Liver (tissue), 9 donors: ENCODE data around the gene MRPS24. TPM values are rescaled to one million over a fixed set of nuclear protein-coding genes. Genes with fewer than 3 reads are reported as not detected.

Source experiments
- DNase-seq: peaks from one replicate; pipeline ENCODE4 v3.0.0-alpha.2; 2017; ENCODE audit warnings: low spot score
- H3K27ac ChIP-seq, 2 donors: one replicate each; pipeline ENCODE4 v1.7.0; 2013; ENCODE audit warnings: inconsistent platforms in 2 of 2, low read length in 2 of 2, control low read depth in 1 of 2, low read depth in 1 of 2, mild to moderate bottlenecking in 1 of 2
- H3K27me3 ChIP-seq, 4 donors: one replicate each; pipeline versions ENCODE4 v1.6.1 to v1.7.0; 2013; ENCODE audit warnings: low read length in 3 of 4, inconsistent platforms in 1 of 4, mild to moderate bottlenecking in 1 of 4, moderate library complexity in 1 of 4; ENCODE audit not compliant: control insufficient read depth in 4 of 4, insufficient read depth in 4 of 4
- H3K36me3 ChIP-seq, 4 donors: one replicate each; pipeline versions ENCODE4 v1.6.1 to v1.7.0; 2013; ENCODE audit warnings: low read length in 3 of 4, mild to moderate bottlenecking in 3 of 4, low read depth in 1 of 4, moderate library complexity in 1 of 4; ENCODE audit not compliant: control insufficient read depth in 4 of 4, insufficient read depth in 3 of 4
- H3K4me1 ChIP-seq, 4 donors: one replicate each; pipeline versions ENCODE4 v1.6.1 to v1.7.0; 2013; ENCODE audit warnings: low read length in 3 of 4, mild to moderate bottlenecking in 3 of 4, moderate library complexity in 1 of 4; ENCODE audit not compliant: control insufficient read depth in 4 of 4, insufficient read depth in 4 of 4
- H3K4me3 ChIP-seq, 3 donors: one replicate each; pipeline versions ENCODE4 v1.6.1 to v1.7.0; 2013; ENCODE audit warnings: low read length in 3 of 3, control low read depth in 1 of 3, low read depth in 1 of 3, mild to moderate bottlenecking in 1 of 3
- H3K9ac ChIP-seq, 2 donors: one replicate each; pipeline ENCODE4 v1.7.0; 2013; ENCODE audit warnings: low read length in 2 of 2, mild to moderate bottlenecking in 2 of 2, moderate library complexity in 2 of 2, control low read depth in 1 of 2, low read depth in 1 of 2
- H3K9me3 ChIP-seq, 4 donors: one replicate each; pipeline versions ENCODE4 v1.6.1 to v1.7.0; 2013; ENCODE audit warnings: low read length in 3 of 4; ENCODE audit not compliant: control insufficient read depth in 4 of 4
- ATF3 ChIP-seq: IDR thresholded peaks from 2 replicates; pipeline ENCODE4 v1.6.1; 2016; ENCODE audit warnings: antibody characterized with exemption
- CTCF ChIP-seq: fragments of 150-350 bp; IDR thresholded peaks from 2 replicates; pipeline ENCODE4 v1.5.1; 2017; ENCODE audit warnings: improper control_type of control experiment, low read depth, low read length; ENCODE audit not compliant: missing input control
- EGR1 ChIP-seq, 2 donors: IDR thresholded peaks; 2 replicates each; pipeline ENCODE4 v1.6.1; 2016 to 2018; ENCODE audit warnings: antibody characterized with exemption in 2 of 2, low read depth in 2 of 2
- FOXA1 ChIP-seq: IDR thresholded peaks from 2 replicates; pipeline ENCODE4 v1.6.1; 2016; ENCODE audit warnings: antibody characterized with exemption
- FOXA2 ChIP-seq: IDR thresholded peaks from 2 replicates; pipeline ENCODE4 v1.6.1; 2016; ENCODE audit warnings: antibody characterized with exemption
- GABPA ChIP-seq, 2 donors: IDR thresholded peaks in 1 of 2; conservative IDR thresholded peaks in 1 of 2; 2 replicates each; pipeline ENCODE4 v1.6.1; 2016; ENCODE audit warnings: antibody characterized with exemption in 2 of 2, mild to moderate bottlenecking in 1 of 2, moderate library complexity in 1 of 2
- HNF4A ChIP-seq, 2 donors: conservative IDR thresholded peaks; 2 replicates each; pipeline ENCODE4 v1.6.1; 2016; ENCODE audit warnings: antibody characterized with exemption in 2 of 2, mild to moderate bottlenecking in 2 of 2
- HNF4G ChIP-seq: IDR thresholded peaks from 2 replicates; pipeline ENCODE4 v1.6.1; 2016; ENCODE audit warnings: antibody characterized with exemption
- JUND ChIP-seq, 2 donors: IDR thresholded peaks; 2 replicates each; pipeline ENCODE4 v1.6.1; 2016; ENCODE audit warnings: antibody characterized with exemption in 2 of 2
- MAX ChIP-seq: IDR thresholded peaks from 2 replicates; pipeline ENCODE4 v1.6.1; 2016; ENCODE audit warnings: antibody characterized with exemption
- NR2F2 ChIP-seq: IDR thresholded peaks from 2 replicates; pipeline ENCODE4 v1.6.1; 2016; ENCODE audit warnings: antibody characterized with exemption
- RAD21 ChIP-seq, 2 donors: IDR thresholded peaks; 2 replicates each; pipeline ENCODE4 v1.6.1; 2016; ENCODE audit warnings: antibody characterized with exemption in 2 of 2, mild to moderate bottlenecking in 2 of 2
- REST ChIP-seq: IDR thresholded peaks from 2 replicates; pipeline ENCODE4 v1.6.1; 2016; ENCODE audit warnings: antibody characterized with exemption, mild to moderate bottlenecking
- RXRA ChIP-seq, 2 donors: IDR thresholded peaks; 2 replicates each; pipeline ENCODE4 v1.6.1; 2017 to 2018; ENCODE audit warnings: antibody characterized with exemption in 2 of 2, mild to moderate bottlenecking in 1 of 2
- SP1 ChIP-seq: IDR thresholded peaks from 2 replicates; pipeline ENCODE4 v1.6.1; 2018; ENCODE audit warnings: antibody characterized with exemption, mild to moderate bottlenecking
- TAF1 ChIP-seq: conservative IDR thresholded peaks from 2 replicates; pipeline ENCODE4 v1.6.1; 2016; ENCODE audit warnings: antibody characterized with exemption, mild to moderate bottlenecking
- YY1 ChIP-seq: IDR thresholded peaks from 2 replicates; pipeline ENCODE4 v1.6.1; 2016; ENCODE audit warnings: antibody characterized with exemption, mild to moderate bottlenecking
- ZBTB33 ChIP-seq: IDR thresholded peaks from 2 replicates; pipeline ENCODE4 v1.6.1; 2016; ENCODE audit warnings: antibody characterized with exemption
- WGBS: extraction: QIAGEN DNeasy Blood & Tissue Kit; methylation state at CpG from one replicate; pipeline ENCODE4 v1.1.7; 2013; 5-methylcytosine and 5-hydroxymethylcytosine counted together
- polyA plus RNA-seq, 2 donors: library from polyadenylated mRNA; stranded (reverse) in 1 of 2; unstranded in 1 of 2; fragments of 200-250 nt in 1 of 2; fragments of >200 nt in 1 of 2; fragmentation: Nextera tagmentation in 1 of 2; extraction: Ambion mirVana in 1 of 2; gene quantifications; one replicate each; pipeline versions ENCODE4 v1.2.1 to v1.2.3, GENCODE V29; 2013 to 2015
- total RNA-seq, 2 donors: library from RNA; depleted of rRNA; stranded (reverse); fragments of >200 nt; gene quantifications; one replicate each; pipeline ENCODE4 v1.2.3, GENCODE V29; 2014
- donor health status: healthy.
- donor health status: healthy.
- donor health status: healthy.
- donor health status: healthy.
- donor health status: healthy.

MRPS24 gene
- total RNA-seq (10 to 100 TPM; 38.7 to 73.5 TPM), polyA plus RNA-seq (100 to 1,000 TPM in 1 of 2 donors, 10 to 100 TPM in 1; 91.1 to 177 TPM)

- DNase-seq = peak; percentile 98
- under 1% methylated on average over 81 of the region's 81 CpGs for WGBS
- Histone ChIP-seq H3K9me3 (peaks cover 0 to 3% (median 0%) of the 10 kb centered on the region in 4 donors), H3K9ac (peak within 1 kb of the TSS; percentile 24 to 78), H3K4me1 (peaks cover 4 to 17% (median 11%) of the 10 kb centered on the region in 4 donors), H3K27ac (peak within 1 kb of the TSS; percentile 68 to 74), H3K4me3 (peak within 1 kb of the TSS; percentile 78 to 97 (median 91)), H3K36me3 (peaks cover 0 to 14% (median 11%) of the 10 kb centered on the region in 4 donors), H3K27me3 (no peaks in the 10 kb centered on the region)
- TF ChIP-seq FOXA2 (no peak), ZBTB33 (no peak), ATF3 (no peak), YY1 (peak; percentile 98), GABPA (IDR thresholded peaks at IDR 0.05 in 1 of 2, conservative IDR thresholded peaks at IDR 0.05 in 1 of 2) (no peak), TAF1 (no peak), JUND (IDR thresholded peaks at IDR 0.05) (no peak), REST (peak; percentile 48), SP1 (peak; percentile 69), EGR1 (IDR thresholded peaks at IDR 0.05; ENCODE audit: low read depth in 2 of 2) (peak in 1 of 2 donors; percentile 59), FOXA1 (no peak), HNF4G (peak; percentile 48), NR2F2 (no peak), CTCF (no peak), RAD21 (IDR thresholded peaks at IDR 0.05) (peak; percentile 30 to 41), HNF4A (conservative IDR thresholded peaks at IDR 0.05) (peak; percentile 72 to 75), MAX (no peak), RXRA (IDR thresholded peaks at IDR 0.05) (peak in 1 of 2 donors; percentile 39)
These were observed at the start of gene MRPS24 for GRCh38 chr7:43869006-43869866. Gene MRPS24, minus strand, starts transcription at chr7:43869517. Its CDS starts 22 bp downstream, at chr7:43869495.
